Fibroblast of lung (primary cell): ENCODE data around the gene NFATC2. TPM values are rescaled to one million over a fixed set of nuclear protein-coding genes. Genes with fewer than 3 reads are reported as not detected.

ENCODE experiments used
- DNase-seq, 2 donors: peaks; one replicate each; pipeline versions ENCODE4 v3.0.0 to v3.0.0-alpha.2; 2010; ENCODE audit warnings: low read depth in 2 of 2
- H2AFZ ChIP-seq: 2 replicates; pipeline ENCODE4 v1.5.1; 2012; ENCODE audit warnings: low read length, control low read depth, inconsistent platforms
- H3K27ac ChIP-seq: 2 replicates; pipeline ENCODE4 v1.5.1; 2011; ENCODE audit warnings: low read length, control low read depth; ENCODE audit not compliant: insufficient read depth
- H3K27me3 ChIP-seq: 2 replicates; pipeline ENCODE4 v1.5.1; 2011; ENCODE audit warnings: mild to moderate bottlenecking, low read length; ENCODE audit not compliant: control insufficient read depth, insufficient read depth
- H3K36me3 ChIP-seq: 2 replicates; pipeline ENCODE4 v1.5.1; 2011; ENCODE audit warnings: low read length; ENCODE audit not compliant: control insufficient read depth, insufficient read depth
- H3K4me1 ChIP-seq: 2 replicates; pipeline ENCODE4 v1.5.1; 2011; ENCODE audit warnings: low read length; ENCODE audit not compliant: control insufficient read depth, insufficient read depth; ENCODE audit errors: extremely low read depth
- H3K4me2 ChIP-seq: 2 replicates; pipeline ENCODE4 v1.5.1; 2011; ENCODE audit warnings: low read length, control low read depth; ENCODE audit not compliant: insufficient read depth; ENCODE audit errors: extremely low read depth
- H3K4me3 ChIP-seq, 4 experiments: fragments of 200-600 bp in 1 of 4; sonication (generic) in 1 of 4; replicated peaks in 1 of 4; 2 replicates each; pipeline ENCODE4 v1.5.1; 2011 to 2016; ENCODE audit warnings: low read length in 4 of 4, low read depth in 3 of 4, mild to moderate bottlenecking in 3 of 4, control low read depth in 2 of 4, inconsistent platforms in 1 of 4, mixed read lengths in 1 of 4; ENCODE audit not compliant: insufficient read depth in 1 of 4; ENCODE audit errors: control extremely low read depth in 1 of 4
- H3K79me2 ChIP-seq: 2 replicates; pipeline ENCODE4 v1.5.1; 2012; ENCODE audit warnings: mild to moderate bottlenecking, low read length, inconsistent platforms; ENCODE audit not compliant: control insufficient read depth, insufficient read depth
- H3K9ac ChIP-seq: 2 replicates; pipeline ENCODE4 v1.5.1; 2011; ENCODE audit warnings: mild to moderate bottlenecking, low read length, control low read depth; ENCODE audit not compliant: insufficient read depth
- H3K9me3 ChIP-seq: 2 replicates; pipeline ENCODE4 v1.5.1; 2012; ENCODE audit warnings: low read depth, low read length; ENCODE audit not compliant: control insufficient read depth, insufficient read depth
- H4K20me1 ChIP-seq: 2 replicates; pipeline ENCODE4 v1.5.1; 2011; ENCODE audit warnings: low read length; ENCODE audit not compliant: control insufficient read depth, insufficient read depth; ENCODE audit errors: extremely low read depth
- EZH2 ChIP-seq: IDR thresholded peaks from 2 replicates; pipeline ENCODE4 v1.5.1; 2012; ENCODE audit warnings: low read length, control low read depth, mild to moderate bottlenecking; ENCODE audit errors: missing control alignments
- polyA plus RNA-seq, 2 donors: library from polyadenylated mRNA; depleted of rRNA in 1 of 2; stranded (reverse) in 1 of 2; unstranded in 1 of 2; fragments of >200 nt; gene quantifications; 2 replicates each; pipeline ENCODE4 v1.2.1, GENCODE V29; 2011 to 2012; ENCODE audit warnings: missing spikeins in 1 of 2
- total RNA-seq: library from RNA; depleted of rRNA; stranded (reverse); fragments of >200 nt; gene quantifications from 2 replicates; pipeline ENCODE4 v1.2.1, GENCODE V29; 2014
- TF ChIP-seq, protein P1 (sequence below), 2 donors: IDR thresholded peaks in 1 of 2; conservative IDR thresholded peaks in 1 of 2; 1 replicate in 1 of 2; 2 replicates in 1 of 2; pipeline ENCODE4 v1.5.1; 2011 to 2012; ENCODE audit warnings: low read length in 2 of 2, control low read depth in 1 of 2, inconsistent platforms in 1 of 2, low read depth in 1 of 2, mild to moderate bottlenecking in 1 of 2

NFATC2 gene
- total and polyA plus RNA-seq, 2 donors (not counting 1 experiment from before 2014, with no cell fraction given), result 0.50 to 1.2 TPM

- Histone ChIP-seq H3K27ac (no peak overlapping the region), H3K4me1 (no peaks in the 10 kb centered on the region), H3K36me3 (no peaks in the 10 kb centered on the region), H3K79me2 (no peaks in the 10 kb centered on the region), H3K9ac (no peak overlapping the region), H3K4me3 (no peak overlapping the region), H3K9me3 (no peaks in the 10 kb centered on the region), H4K20me1 (no peaks in the 10 kb centered on the region), H3K27me3 (no peaks in the 10 kb centered on the region), H3K4me2 (no peak overlapping the region), H2AFZ (no peak overlapping the region)
- DNase-seq, result no peak
- TF ChIP-seq EZH2, result no peak
- TF ChIP-seq, protein P1, sequence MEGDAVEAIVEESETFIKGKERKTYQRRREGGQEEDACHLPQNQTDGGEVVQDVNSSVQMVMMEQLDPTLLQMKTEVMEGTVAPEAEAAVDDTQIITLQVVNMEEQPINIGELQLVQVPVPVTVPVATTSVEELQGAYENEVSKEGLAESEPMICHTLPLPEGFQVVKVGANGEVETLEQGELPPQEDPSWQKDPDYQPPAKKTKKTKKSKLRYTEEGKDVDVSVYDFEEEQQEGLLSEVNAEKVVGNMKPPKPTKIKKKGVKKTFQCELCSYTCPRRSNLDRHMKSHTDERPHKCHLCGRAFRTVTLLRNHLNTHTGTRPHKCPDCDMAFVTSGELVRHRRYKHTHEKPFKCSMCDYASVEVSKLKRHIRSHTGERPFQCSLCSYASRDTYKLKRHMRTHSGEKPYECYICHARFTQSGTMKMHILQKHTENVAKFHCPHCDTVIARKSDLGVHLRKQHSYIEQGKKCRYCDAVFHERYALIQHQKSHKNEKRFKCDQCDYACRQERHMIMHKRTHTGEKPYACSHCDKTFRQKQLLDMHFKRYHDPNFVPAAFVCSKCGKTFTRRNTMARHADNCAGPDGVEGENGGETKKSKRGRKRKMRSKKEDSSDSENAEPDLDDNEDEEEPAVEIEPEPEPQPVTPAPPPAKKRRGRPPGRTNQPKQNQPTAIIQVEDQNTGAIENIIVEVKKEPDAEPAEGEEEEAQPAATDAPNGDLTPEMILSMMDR (conservative IDR thresholded peaks at IDR 0.05 in 1 of 2, IDR thresholded peaks at IDR 0.05 in 1 of 2; ENCODE audit: low read depth in 1 of 2, low read length in 2 of 2), result no peak
Observed at GRCh38 chr20:51468636-51469035, 73.9 kb downstream of the NFATC2 start.

DNA sequence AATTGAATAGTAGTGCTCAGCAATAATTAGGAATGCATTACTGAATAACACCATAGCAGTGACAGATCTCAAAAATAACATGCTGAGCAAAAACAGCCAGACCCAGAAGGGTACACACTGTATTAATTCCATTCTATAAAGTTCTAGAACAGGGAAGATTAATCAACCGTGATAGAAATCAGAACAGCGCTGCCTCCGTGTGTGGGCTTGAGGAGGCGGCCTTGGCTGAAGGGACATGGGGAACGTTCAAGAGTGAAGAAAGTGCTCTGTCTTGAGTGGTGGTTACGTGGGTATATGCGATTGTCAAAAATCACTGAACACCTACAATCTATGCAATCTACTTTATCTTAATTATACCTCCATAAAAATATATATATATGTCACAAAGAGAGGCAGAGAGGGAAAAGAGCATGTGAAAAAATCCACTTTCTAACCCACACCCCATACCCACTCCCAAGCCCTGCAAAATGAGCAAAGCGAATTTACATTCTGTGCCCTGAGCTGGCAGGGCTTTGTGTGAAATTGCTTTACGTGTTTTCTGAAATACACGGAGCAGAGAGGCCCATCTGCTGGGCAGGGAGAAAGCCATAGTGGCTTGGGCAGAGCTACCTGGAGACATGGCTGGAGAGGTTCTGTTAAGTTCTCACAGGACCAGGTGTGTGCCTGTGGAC is 74.4 kb downstream of the NFATC2 start:
- Histone ChIP-seq H3K4me3 (no peak overlapping the region), H3K79me2 (no peaks in the 10 kb centered on the region), H3K27ac (no peak overlapping the region), H3K9me3 (no peaks in the 10 kb centered on the region), H4K20me1 (no peaks in the 10 kb centered on the region), H3K27me3 (no peaks in the 10 kb centered on the region), H3K4me2 (no peak overlapping the region), H3K9ac (no peak overlapping the region), H3K36me3 (no peaks in the 10 kb centered on the region), H2AFZ (no peak overlapping the region), H3K4me1 (peaks cover 1% of the 10 kb centered on the region)
- DNase-seq, result no peak
- TF ChIP-seq EZH2, result no peak
- TF ChIP-seq, protein P1 (conservative IDR thresholded peaks at IDR 0.05 in 1 of 2, IDR thresholded peaks at IDR 0.05 in 1 of 2; ENCODE audit: low read depth in 1 of 2, low read length in 2 of 2), result no peak

GRCh38 chr20:51463998-51464397 is 78.5 kb downstream of the NFATC2 start:
- H3K27ac ChIP-seq, result no peak overlapping the region
- no peaks in the 10 kb centered on the region for H4K20me1 ChIP-seq
- no peak overlapping the region for H3K4me3 ChIP-seq
- no peak overlapping the region for H2AFZ ChIP-seq
- no peaks in the 10 kb centered on the region for H3K79me2 ChIP-seq
- H3K9me3 ChIP-seq, result no peaks in the 10 kb centered on the region
- no peak for DNase-seq
- peaks cover 4% of the 10 kb centered on the region for H3K4me1 ChIP-seq
- H3K4me2 ChIP-seq, result no peak overlapping the region
- TF ChIP-seq, protein P1 (conservative IDR thresholded peaks at IDR 0.05 in 1 of 2, IDR thresholded peaks at IDR 0.05 in 1 of 2; ENCODE audit: low read depth in 1 of 2, low read length in 2 of 2), result no peak
- no peak for TF ChIP-seq EZH2
- no peak overlapping the region for H3K9ac ChIP-seq
- no peaks in the 10 kb centered on the region for H3K36me3 ChIP-seq
- H3K27me3 ChIP-seq, result no peaks in the 10 kb centered on the region
